ENCODE measurements around the gene WDR31. TPM values are rescaled to one million over a fixed set of nuclear protein-coding genes. Genes with fewer than 3 reads are reported as not detected.
"Not testable (repeated sequence)": the region's sequence is repeated elsewhere in the genome, so short reads cannot be mapped to it uniquely, and the experiment has no call there.

WDR31 gene
- polyA plus RNA-seq, 4 donors = 2.8 to 7.5 (median 6.4) TPM

DNA sequence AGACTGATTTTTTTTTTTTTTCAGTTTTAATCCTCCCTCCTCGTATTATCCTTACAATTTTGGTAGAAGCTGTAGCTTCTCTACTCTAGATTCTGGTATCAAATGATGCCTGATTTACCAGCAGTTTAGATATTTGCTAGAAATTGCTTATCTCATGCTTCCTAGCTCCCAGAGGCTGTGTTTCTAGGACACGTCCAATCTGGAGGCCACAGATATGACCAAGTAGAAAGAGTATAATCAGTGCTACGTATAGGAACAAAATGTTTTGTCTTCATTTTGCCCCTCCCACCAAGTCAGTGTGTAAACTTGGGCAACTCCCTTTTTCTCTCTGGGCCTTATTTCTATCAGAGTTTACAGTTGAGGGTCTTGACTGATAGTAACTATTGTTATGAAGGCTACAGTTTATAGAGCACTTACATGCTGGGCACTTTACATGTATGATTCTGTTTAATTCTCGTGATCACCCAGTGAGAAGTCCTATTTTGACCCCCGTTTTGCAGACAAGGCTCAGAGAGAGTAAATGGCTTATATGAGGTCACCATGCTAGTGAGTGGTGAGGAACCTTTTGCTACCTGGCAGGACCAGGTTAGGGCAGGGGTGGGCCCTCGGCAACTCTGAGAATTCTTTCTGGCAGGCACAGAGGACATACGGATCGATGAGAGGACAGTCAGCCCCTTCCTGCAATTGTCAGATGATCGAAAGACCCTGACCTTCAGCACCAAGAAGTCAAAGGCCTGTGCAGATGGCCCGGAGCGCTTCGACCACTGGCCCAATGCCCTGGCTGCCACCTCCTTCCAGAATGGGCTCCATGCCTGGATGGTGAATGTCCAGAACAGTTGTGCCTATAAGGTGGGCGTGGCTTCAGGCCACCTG is 29.1 kb upstream of the WDR31 start:
- no peak for DNase-seq (ENCODE audit: low read depth in 4 of 4, low spot score in 3 of 4)

DNA sequence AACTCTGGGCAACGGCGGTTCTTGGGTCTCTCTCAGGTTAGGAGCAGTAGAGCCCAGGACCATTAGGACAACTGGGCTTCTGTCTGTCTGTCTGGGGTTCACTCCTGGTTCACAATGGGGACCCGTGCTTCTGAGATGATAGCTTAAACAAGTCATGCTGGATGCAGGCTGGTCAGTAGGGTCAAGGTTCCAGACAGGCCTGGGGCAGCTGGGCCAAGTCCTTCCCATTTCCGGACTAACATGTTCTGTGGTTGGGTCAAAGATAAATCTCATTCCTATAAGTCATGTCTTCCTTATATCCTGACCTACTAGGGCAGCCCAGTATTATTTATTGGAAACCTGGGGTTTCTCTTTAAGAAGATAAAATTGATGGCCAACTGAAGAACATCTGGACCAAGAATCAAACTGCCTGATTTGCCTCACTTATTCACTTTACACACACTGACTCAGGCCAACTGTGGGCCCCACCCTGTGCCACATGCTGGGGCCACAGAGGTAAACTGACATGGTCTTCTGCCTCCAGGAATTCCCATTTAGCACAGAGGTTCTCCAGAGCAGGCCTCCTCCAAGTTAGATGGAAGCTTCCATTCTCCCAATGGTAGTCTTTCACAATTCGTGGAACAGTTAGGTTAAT is 28.4 kb upstream of the WDR31 start:
- DNase-seq (ENCODE audit: low read depth in 4 of 4, low spot score in 3 of 4) = no peak

DNA sequence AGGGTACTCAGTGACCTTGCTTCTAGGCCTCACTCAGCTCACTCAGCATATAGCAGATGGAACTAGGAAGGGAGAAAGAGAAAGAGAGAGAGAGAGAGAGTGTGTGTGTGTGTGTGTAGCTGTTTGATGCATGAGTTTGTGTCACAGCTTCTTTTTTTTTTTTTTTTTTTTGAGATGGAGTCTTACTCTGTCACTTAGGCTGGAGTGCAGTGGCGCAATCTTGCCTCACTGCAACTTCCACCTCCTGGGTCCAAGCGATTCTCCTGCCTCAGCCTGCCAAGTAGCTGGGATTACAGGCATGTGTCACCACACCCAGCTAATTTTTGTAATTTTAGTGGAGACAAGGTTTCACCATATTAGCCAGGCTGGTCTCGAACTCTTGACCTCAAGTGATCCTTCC is 25.6 kb upstream of the WDR31 start:
- not testable (repeated sequence) for DNase-seq (ENCODE audit: low read depth in 4 of 4, low spot score in 3 of 4)

DNA sequence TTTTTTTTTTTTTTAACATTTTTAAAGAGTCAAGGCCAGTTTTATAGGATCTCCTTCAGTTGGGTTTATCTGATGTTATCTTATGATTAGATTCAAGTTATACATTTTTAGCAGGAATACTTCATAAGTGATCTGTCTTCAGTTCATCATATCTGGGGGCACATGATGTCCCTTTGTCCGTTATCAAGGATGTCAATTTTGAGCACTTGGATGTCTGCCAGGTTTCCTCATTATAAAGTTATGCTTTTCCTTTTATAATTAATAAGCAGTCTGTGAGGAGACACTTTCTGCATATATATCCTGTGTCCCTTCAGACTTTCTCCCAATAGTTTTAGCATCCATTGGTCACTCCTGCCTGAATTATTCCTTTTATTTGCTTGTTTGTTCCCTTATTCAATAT is 24.9 kb upstream of the WDR31 start:
- no peak for DNase-seq (ENCODE audit: low read depth in 4 of 4, low spot score in 3 of 4)

DNA sequence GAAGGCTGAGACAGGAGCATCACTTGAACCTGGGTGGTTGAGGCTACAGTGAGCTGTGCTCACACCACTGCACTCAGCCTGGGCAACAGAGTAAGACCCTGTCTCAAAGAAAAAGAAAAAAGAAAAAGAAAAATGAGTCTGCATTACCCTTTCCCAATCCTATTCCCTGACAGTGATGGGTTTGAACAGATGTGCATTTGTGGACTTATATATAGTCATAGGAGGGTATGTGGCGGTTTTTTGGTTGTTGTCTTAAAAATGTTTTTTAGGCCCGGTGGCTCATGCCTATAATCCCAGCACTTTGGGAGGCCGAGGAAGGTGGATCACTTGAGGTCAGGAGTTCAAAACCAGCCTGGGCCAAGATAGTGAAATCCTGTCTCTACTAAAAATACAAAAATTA is 23.3 kb upstream of the WDR31 start:
- DNase-seq (ENCODE audit: low read depth in 4 of 4, low spot score in 3 of 4) = no peak

DNA sequence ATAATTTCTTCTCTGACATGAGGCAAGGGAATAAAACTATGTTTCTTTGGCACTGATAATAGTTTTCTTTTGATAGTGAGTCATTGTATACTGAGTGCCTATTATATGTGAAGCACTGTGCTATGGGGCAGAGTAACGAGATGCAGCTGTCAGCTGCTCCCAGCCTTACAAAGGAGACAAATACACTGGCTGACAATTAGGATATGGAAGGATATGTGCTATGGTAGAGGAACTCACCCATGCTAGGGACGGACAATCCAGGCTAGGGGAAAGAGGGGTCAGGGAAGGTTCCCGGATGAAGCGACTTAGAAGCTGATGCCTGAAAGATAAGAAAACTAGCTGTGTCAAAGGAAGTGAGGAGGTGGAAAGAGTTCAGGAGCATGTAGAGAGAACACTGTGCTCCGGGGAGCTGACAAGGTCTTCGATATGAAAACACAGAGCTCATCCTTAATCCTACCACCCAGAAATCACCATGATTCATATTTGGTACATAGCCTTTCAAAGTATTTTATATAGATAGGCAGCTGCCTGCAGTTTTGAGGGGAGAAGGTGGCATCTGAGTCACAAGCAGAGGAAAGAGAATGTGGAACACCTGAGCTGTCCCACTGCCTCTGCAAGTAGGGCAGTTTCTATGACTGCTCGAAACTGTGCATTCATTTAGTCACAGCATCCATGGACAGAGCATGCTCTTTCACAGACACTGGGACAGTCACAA is 21.4 kb upstream of the WDR31 start:
- DNase-seq (ENCODE audit: low read depth in 4 of 4, low spot score in 3 of 4) = no peak

DNA sequence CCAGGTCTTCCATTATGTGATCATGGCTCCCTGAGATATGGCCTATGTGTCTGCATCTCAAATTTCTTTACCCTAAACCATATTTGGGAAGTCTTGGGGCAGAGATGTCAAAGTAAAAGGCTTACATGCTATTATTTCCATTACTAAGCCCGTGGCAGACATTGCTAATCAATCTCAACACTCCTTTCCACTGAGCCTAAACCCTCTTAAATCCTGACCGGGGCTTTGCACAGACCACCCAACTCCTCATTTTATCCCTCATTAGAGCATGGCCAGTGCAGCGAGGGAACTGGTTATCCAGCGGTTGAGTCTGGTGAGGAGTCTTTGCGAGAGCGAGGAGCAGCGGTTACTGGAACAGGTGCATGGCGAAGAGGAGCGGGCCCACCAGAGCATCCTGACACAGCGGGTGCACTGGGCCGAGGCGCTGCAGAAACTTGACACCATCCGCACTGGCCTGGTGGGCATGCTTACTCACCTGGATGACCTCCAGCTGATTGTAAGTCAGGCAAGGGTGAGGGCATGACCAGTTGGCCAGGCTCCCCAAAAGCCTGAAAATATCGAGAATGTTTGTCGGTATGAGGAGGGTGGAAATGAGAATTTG is 20.3 kb upstream of the WDR31 start:
- DNase-seq (ENCODE audit: low read depth in 4 of 4, low spot score in 3 of 4) = no peak

DNA sequence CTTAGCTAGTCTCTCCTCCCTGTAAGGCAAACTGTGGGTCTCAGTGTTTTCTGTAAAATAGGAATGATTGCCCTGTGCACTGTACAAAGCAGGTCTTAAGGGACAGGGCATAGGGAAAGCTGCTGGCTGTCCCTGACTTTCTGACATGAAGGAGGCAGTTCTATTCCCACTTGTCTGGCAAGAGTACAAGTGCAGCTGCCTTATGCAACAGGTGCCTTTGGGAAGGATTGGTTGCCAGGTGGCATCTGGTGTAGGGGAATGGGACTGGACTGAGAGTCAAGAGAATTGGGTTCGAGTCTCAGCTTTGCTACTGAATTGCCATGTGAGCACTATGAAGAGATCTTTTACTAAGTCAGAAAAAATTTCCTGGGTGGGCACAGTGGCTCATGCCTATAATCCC is 19.3 kb upstream of the WDR31 start:
- DNase-seq (ENCODE audit: low read depth in 4 of 4, low spot score in 3 of 4) = no peak

DNA sequence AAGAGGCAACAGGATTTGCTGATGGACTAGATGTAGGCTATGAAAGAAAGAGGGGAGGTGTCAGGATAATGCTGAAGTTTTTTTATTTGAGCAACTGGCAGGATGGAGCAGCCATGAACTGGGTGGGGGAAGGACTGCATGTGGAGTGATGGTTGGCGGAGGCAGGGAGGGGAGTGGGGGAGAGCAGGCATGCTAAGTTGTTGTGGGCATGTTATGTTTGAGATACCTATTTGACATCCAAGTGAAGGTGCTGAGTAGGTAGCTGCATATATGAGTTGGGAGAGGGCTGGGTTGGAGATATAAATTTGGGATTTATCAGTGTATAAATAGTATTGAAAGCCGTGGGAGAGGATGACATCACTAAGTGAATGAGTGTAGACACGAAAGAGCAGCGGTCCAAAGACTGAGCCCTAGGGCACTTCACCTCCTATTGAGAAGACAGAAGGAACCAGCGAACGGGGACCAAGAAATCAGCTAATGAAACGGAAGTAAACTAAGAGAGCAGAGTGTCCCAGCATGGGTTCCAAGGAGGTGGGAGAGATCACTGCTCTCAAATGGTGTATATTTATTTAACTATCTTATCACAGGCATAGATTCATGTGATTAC is 16.7 kb upstream of the WDR31 start:
- DNase-seq (ENCODE audit: low read depth in 4 of 4, low spot score in 3 of 4) = no peak

DNA sequence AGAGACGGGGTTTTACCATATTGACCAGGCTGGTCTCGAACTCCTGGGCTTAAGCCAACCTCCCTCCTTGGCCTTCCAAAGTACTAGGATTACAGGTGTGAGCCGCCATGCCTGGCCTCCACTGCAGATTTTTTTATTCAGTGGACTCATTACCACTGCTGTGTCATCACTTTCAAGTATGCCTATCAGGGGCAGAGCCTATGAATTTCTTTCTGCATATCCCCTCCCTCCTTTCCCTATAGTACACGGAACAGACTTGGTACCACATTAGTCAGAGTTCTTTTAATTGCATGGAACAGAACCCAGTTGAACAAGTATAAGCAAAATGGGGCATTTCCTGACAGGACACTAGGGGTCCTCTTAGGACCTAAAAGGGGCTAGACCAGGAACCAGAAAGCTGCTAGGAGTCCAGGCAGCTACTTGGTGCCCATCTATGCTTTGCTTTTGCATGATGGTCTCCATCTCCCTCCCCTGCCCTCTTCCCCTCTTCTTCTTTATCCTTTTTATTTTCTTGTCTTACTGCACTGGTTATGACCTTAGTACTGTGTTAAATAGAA is 15.0 kb upstream of the WDR31 start:
- no peak for DNase-seq (ENCODE audit: low read depth in 4 of 4, low spot score in 3 of 4)

DNA sequence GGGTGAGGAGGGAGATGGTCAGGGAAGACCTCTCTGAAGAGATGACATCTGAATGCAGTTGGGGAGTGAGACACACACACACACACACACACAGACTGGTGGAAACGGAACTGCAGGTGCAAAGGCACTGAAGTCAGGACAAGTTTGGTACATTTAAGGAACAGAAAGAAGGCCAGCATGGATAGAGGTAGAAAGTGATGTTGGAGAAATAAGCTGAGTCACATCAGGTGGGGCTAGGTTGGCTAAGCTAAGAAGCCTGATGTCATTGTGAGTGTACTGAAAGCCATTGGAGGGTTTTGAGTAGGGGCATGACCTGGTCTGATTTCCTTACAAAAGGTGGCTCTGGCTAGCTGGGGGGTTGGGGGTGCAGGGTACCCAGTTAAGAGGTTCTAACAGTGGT is 12.3 kb upstream of the WDR31 start:
- no peak for DNase-seq (ENCODE audit: low read depth in 4 of 4, low spot score in 3 of 4)

DNA sequence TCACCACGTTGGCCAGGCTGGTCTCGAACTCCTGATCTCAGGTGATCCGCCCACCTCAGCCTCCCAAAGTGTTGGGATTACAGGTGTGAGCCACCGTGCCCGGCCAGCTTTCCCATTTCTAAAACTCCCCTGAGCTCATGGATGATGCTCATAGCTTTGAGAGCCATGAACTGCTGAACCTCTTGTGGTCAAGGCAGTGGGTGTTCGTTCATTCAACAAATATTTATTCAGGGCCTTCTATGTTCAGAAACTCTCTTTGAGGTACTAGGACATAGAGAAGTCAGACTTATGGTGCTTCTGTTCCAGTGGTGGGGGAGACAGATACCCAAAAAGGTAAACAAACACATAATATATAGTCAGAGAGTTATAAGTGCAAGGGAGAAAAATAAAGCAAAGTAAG is 11.9 kb upstream of the WDR31 start:
- DNase-seq (ENCODE audit: low read depth in 4 of 4, low spot score in 3 of 4) = no peak

DNA sequence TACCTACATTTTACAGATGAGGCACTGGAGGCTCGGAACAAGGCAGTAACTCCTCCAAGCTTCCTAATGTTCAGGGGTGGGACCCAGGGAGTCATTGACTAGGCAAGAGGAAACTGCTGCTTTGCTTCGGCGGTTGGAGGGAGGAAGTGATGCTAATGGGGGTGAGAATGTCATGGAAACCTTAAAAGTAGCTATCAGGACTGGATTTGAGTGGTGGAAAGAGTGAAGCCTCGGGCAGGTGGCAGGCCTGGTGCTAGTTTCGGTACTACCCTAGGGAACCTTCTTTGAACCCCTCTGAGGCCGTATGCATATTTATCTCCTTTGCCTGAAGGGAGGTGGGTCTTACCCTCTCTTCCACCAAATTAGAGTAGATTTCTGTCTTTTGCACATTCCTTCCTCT is 10.9 kb upstream of the WDR31 start:
- no peak for DNase-seq (ENCODE audit: low read depth in 4 of 4, low spot score in 3 of 4)

DNA sequence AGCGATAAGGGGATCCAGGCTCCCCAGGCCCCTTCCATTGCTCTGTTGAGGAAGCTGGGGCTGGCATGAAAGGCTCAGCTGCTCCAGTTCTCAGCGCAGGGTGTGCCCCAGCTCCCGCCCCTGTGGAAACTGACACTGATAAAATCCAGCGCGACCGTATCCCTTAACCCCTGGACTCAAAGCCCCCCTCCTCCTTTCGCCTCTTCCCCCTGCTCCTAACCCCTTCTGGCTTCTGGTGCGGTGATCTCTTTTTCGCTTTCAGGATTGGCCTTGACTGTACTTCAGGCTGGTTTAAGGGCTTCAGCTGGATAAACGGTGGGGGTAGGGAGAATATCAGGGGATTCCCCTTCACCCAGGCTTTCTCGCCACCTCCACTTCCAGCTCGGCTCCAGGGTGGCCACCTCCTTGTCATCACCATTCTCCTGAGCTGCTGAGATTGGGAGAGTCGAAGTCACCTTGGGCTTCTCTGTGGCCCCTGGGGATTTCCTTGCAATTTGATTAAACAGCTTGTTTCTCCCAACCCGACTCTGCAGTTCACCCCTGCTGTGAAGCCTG is 10.1 kb upstream of the WDR31 start:
- DNase-seq (ENCODE audit: low read depth in 4 of 4, low spot score in 3 of 4) = no peak

DNA sequence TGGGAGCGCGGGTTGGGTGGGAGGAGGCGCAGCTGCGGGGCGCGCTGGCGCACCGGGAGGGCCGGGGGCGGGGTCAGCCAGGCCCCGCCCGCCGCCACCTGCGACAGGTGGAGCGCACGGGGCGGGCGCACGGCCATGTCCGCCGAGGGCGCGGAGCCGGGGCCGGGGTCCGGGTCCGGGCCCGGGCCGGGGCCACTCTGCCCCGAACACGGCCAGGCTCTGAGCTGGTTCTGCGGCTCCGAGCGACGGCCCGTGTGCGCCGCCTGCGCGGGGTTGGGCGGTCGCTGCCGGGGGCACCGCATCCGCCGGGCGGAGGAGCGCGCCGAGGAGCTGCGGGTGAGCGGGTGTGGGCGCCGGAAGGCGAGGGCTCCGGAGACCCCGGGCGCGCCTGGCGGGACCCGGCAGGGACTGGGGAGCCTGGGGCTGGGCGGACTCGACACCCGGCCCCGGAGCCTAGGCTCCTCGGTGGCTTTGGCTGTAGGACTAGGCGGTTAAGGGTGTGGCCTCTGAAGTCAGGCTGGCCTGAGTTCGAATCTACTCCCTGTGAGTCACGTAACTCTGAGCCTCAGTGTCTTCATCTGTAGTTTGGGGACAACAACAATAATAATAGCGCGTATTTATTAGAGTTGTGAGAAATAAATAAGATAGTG is 9.5 kb upstream of the WDR31 start, which contains the start of gene BSPRY:
Gene BSPRY, plus strand, starts transcription at position 97 of the 650 bp plus-strand sequence. Its CDS starts 39 bp downstream, at position 136.
- no peak for DNase-seq (ENCODE audit: low read depth in 4 of 4, low spot score in 3 of 4)

DNA sequence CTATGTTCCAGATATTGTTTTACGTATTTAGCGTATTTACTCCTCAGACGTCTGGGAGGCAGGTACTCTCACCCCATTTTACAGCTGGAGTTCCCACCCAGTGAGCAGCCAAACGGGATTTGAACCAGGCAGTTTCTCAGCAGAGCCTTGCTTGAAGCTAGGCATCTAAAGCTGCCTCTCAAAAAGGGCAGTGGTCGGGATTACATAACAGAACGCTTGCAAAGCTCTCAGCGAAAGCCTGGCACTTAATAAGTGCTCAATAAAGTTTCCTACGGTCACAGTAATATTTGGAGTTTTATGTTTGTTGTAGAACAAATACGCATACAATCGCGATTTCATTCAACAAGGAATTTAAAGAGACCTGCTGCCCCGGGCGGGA is 9.0 kb upstream of the WDR31 start:
- no peak for DNase-seq (ENCODE audit: low read depth in 4 of 4, low spot score in 3 of 4)

DNA sequence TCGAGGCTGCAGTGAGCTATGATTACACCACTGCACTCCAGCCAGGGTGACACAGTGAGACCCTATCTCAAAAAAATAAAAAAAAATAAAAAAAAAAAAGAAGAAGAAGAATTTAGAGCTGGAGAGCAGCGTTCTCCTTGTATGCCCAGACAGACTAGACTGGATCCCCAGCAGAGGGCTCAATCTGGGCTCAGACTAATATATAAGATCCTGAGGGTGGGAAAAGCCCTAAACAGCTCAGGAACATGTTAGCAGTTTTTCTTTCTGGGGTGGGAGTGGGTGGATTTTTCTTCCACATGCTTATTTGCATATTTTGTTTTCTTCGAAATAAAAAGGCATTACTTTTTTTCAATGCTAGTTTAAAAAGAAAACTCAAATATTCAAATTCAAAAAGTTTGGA is 8.4 kb upstream of the WDR31 start:
- DNase-seq (ENCODE audit: low read depth in 4 of 4, low spot score in 3 of 4) = no peak

DNA sequence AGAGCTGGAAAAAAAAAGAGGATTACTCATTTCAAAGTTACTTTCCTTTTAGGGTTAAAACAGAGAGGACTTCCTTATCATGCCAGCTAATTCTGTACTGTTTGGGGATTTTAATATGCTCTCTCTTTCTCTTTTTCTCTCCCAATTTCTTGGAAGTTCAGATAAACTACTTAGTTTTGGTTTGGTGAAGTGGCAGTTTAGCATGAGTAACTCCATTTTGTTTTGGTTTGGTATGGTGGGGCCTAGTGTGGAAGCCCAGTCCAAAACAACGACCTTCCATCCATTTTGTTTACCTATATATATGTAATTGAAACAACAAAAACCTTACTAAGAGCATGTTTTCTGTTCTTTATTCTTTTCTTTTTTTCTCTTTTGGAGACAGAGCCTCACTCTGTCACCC is 5.6 kb upstream of the WDR31 start:
- no peak for DNase-seq (ENCODE audit: low read depth in 4 of 4, low spot score in 3 of 4)

DNA sequence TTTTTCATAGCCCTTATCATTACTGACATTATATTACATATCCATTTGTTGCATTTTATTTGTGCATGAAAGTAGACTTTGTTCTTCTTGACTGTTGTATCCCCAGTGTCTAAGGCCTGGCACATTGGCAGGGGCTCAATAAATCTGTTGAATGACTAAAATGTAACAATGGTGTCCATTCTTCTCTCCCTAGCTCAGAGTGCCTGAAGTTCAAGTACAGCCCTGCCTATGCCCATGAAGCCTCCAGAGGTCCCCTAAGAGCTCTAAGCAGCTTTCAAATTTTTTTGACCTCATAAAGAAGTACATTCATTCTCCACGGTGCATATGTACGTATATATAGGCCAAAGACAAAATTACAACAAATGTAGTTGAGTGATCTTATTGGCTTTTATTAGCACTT is 5.1 kb upstream of the WDR31 start:
- DNase-seq (ENCODE audit: low read depth in 4 of 4, low spot score in 3 of 4) = no peak
